MM.1S (cell line): ENCODE results near the gene GPC5.

Experiments used
- EZH2 ChIP-seq: fragments of 300-600 bp; sonication (generic); optimal IDR thresholded peaks from 2 replicates; pipeline ENCODE3; 2017; ENCODE audit warnings: low read depth, mild to moderate bottlenecking, antibody characterized with exemption, low read length, mixed read lengths
- EZH2phosphoT487 ChIP-seq: fragments of 300-600 bp; sonication (generic); IDR thresholded peaks from 2 replicates; pipeline ENCODE4 v1.6.1; 2018; ENCODE audit warnings: antibody characterized with exemption, low read length
- TF ChIP-seq, protein P1 (sequence below): fragments of 300-600 bp; sonication (generic); IDR thresholded peaks from 2 replicates; pipeline ENCODE4 v1.5.1; 2016; ENCODE audit warnings: antibody characterized with exemption, low read length, mixed read lengths

DNA sequence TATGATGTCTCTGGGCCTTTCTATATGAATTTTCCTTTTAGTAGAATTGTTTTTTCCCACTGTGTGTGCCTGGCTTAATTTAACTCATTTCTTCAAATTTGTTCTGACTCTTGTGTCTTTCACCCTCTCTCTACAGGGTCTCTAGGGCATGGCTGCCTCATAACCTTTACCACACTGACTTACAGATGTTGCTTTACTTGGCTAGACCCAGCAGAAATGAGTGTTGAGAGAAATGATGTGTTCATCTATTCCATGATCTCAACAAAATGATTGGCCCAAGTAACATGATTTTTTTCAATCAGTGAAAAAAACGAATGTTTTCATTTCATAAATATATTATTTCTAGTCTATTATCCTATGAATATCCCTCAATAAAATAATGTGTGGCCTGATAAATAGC lies 195.0 kb downstream of the GPC5 start:
- TF ChIP-seq, protein P1, sequence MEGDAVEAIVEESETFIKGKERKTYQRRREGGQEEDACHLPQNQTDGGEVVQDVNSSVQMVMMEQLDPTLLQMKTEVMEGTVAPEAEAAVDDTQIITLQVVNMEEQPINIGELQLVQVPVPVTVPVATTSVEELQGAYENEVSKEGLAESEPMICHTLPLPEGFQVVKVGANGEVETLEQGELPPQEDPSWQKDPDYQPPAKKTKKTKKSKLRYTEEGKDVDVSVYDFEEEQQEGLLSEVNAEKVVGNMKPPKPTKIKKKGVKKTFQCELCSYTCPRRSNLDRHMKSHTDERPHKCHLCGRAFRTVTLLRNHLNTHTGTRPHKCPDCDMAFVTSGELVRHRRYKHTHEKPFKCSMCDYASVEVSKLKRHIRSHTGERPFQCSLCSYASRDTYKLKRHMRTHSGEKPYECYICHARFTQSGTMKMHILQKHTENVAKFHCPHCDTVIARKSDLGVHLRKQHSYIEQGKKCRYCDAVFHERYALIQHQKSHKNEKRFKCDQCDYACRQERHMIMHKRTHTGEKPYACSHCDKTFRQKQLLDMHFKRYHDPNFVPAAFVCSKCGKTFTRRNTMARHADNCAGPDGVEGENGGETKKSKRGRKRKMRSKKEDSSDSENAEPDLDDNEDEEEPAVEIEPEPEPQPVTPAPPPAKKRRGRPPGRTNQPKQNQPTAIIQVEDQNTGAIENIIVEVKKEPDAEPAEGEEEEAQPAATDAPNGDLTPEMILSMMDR = no peak
- TF ChIP-seq EZH2phosphoT487 = no peak
- no peak for TF ChIP-seq EZH2
